8988T (cell line): ENCODE results near the gene SMAD4.

Experiments
- DNase-seq: peaks from one replicate; pipeline ENCODE4 v3.0.0; 2011

Gene SMAD4

DNA sequence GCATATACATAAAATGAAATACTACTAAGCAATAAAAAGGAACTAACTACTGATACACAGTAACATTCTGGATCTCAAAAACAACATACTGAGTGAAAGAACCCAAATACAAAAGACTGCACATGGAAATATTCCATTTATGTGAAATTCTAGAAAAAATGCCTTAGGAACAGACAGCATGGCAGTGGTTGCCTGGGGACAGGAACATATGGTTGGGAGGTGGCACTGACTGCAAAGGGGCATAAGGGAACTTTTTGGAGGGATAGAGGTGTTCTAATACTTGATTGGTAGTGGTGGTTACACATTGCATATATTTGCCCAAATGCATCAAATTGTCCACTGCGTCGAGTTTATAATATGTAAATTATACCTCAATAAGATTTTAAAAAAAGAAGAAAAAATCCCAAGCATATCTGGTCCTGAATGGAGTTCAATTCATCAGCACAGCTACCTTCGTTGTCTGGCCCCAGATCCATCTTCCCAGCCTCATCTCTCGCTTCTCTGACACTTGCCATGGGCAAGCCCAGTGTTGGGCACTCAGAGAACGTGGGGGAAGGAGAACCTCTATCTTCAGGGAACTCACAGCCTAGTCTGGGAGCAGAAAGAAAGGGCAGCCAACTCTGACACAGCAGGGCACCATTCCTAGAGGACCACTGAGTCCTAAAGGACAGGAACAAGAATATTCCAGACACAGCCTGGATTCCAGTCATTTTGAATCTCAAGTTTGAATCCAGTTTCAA, 8.6 kb upstream of the SMAD4 start:
- no peak for DNase-seq

DNA sequence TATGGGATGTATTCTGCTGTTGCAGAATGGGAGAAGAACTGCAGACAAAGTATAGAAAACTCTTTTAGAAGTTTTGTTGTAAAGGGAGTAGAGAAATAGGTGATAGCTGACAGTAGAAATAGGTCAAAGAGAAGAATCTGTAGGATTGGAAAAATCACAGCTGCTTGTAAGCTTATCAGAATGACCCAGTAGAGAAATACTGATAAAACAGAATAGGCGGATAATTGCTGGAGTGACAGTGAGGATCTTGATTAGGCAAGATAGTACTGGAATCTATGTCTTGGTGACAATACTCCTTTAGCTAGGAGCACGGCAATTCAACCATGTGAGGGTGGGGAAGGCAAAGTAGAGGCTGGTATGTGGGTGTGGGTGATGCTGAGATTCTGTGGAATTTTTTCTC, 4.5 kb upstream of the SMAD4 start:
- no peak for DNase-seq

DNA sequence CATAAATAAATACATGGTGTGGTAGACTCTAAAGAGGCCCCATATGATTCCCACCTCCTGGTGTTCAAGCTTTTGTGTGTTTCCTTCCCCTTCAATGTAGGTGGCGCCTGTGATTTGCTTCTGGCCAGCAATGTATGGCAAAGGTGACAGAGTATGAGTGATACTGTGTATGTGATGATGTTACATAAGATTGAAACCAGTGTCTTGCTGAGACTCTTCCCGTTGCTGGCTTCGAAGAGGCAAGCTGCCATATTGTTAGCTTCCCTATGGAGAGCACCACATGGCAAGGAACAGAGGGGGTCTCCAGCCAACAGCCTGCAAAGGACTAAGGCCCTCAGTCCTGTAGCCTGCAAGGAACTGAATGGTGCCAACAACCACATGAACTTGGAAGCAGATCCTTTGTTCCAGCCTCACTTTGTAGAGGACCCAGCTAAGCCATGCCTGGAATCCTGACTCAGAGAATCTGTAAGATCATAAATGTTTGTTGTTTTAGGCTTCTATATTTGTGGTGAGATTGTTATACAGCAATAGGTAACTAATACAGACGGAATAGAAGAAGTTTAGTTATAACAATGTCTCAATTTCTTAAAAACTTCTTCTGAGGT, 1.7 kb upstream of the SMAD4 start:
- DNase-seq, result no peak

DNA sequence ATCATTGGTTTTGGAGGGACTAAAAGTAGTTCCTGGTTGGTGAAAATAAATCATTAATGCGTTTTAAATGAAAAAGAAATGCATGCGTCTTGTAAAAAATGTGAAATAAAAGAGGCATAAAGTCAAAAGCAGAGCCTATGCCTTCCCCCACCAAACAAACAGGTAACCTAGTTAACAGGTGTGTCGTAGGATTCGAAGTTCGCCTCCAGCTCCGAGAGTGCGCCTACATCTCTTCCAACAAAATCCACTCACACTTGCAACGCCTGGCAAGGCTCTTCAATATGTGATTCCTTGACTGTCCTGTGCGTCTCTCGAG, 677 bp upstream of the SMAD4 start:
- no peak for DNase-seq

DNA sequence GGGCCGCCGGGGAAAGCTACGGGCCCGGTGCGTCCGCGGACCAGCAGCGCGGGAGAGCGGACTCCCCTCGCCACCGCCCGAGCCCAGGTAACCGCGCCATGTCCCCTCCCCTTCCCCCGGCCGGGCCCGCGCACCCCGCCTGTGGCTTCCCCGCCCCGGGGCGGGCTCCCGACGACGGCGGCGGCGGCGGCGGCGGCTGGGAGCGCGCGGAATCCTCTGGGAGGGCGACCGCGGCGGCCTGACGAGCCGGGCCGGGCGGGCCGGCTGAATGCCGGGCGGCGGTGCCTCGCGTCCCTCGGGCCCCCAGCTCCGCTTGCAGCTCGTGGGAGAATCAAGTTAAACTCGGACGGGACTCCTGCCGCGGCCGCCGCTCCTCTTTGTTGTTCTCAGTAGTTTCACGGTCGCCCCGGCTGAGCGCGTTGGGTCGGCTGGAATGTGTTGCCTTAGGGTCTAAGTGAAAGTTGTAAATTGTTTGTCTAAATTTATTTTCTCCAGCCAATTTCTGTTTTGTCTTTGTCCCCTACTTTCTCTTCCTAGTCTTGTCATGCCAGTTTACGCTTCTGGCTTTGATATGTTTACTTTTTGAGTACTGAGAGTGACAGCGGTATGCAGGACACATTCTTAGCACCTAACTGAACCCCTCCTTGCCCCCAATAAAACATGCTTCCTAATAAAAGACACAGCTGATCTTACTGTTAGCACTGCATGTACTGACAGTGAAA, 685 bp downstream of the SMAD4 start:
- DNase-seq, result no peak

DNA sequence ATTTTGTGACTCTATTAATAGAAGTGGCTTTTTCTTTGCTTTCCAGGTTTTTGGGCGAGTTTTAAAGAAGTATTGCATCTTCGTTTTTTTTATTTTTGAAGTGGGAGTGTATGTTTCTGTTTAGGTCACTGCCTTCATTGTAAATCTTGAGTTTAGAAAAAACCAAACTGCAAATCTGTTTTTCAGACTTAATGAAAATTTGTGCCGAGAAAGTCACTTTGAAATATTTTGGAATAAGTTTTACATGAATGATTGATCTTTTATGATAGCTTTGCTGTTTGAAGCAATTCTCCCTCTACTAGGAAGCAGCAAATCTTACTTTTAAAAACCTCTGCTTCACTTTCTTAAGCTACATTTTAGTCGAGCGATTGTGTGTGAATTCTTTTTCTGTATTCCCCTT, 2.2 kb downstream of the SMAD4 start:
- DNase-seq, result no peak

DNA sequence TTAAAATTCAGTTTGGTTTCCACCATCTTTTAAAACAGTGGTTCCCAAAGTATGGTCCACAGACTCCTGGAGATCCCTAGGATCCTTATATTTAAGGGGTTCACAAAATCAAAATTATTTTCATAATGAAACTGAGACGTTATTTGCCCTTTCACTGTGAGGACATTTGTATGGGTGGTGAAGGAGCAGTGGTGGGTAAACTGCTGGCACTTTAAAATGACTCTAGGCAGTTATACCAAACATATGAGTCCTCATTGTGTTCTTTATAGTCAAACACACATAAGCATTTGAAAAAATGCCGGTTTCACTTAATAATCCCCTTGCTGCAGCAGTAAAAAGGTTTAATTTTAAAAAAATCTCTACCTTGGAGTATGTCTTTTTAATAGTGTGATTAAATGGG, 7.2 kb downstream of the SMAD4 start:
- DNase-seq, result no peak

DNA sequence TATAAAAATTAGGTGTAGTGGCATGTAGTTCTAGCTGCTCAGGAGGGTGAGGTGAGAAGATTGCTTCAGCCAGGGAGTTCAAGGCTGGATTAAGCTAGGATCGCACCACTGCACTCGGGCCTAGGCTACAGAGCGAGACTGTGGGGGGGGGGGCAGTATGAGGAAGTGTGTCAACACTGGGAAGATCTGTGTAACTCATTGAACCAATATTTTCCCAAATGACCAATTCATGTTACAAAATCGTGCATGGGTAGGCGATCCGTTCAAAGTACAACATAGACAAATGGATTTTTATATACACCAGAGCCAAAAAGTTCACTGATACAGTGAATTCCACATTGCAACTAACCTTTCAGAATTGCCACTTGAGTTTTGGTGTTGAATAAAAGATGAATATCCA, 8.1 kb downstream of the SMAD4 start:
- DNase-seq, result no peak

DNA sequence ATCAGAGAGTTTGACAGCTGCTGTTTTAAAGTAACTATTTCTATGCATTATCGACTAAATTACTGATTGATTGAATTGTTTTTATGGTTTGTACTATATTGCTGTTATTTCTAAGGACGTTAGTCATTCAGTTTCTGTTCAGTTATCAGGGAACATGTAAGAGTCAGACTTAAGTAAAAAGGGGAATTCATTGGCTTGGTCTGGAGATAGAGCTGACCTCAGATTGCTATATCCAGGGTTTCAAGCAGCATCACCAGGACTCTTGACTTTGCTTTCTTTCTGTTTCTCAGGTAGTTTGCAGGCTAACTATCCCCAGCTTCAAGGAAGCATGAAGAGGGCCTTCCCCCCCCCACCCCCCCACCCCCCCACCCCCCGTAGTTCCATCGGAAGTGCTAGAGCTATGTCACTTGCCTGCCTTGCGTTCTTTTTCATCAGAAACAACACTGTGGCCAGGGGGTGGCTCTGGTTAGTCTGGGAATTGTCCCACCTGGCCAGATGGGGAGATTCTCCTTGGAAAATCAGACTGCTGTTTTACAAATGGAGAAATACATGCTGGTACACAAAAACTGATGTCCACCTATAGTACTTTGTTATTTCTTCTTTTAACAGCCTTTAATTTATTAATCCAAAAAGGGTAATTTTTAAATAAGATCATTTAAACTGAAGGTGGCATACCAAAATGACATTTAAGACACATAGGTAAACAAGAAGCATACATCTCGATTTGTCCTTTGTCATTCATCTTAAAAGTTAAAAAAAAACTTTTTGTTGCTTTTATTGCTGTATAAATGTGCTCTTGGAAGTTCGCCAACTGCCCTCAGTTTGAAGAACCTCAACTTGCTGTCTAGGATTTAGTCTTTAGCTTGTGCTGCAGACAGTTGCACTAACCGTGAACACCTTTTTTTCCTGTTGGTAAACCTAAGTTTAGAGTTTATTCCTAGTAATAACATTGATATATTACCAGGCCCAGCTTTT, 9.4 kb downstream of the SMAD4 start:
- DNase-seq, result no peak

DNA sequence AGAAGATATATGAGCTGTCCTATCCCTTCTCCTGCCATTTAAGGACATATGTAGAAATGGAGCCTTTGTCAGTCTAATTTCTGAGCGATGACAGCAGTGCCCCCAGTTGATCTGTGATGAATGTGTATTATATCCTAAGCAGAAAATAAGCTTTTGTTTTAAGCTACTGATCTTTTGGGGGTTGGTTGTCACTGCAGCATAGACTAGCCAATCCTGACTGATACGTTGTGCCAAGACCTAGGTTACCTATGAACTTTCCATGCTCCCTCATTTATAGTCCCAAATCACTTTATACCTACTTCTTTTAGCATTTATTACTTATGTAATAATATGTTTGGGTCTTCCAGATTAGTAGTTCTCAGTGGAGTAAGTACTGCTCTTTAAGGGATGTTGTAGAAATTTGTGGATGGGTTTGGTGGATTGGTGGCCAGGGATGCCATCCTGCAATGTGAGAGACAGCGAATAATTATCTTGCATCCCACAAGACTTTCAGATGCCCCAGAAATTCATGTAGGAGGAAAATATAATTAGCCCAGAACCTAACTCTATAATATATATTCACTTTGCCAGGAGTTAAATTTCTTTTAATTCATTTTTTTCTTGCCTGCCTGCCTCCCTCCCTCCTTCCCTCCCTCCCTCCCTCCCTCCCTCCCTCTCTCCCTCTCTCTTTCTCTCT, 11.8 kb downstream of the SMAD4 start:
- DNase-seq, result no peak

DNA sequence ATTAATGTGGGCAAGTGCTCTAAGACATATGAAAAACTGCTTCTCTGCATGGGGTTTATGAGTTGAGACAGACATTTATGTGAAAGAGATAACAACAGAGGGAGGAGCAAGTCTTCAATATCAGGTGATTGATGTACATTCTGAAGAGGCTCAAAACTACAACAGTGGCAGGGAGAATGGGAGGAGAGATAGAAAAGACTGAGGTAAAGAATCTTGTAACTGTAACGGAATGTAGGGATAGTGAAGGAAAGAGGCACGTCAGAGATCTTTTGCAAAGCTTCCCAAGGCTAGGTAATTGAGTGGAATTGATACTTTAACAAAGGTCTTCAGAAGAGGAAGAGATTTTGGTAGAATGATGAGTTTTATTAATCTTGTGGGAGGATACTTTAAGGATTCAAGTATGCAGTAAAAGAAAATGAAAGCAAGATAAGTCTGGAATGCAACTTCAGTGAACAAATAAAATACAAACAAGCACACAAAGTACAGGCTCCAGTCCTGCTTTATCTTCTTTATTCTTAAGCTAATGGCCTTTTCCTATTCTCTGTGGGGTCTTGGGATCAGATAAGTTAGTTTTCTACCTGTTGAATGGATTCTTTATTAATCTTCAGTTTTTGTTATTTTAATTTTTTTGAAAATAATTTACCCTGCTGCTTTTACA, 15.0 kb downstream of the SMAD4 start:
- DNase-seq, result no peak

DNA sequence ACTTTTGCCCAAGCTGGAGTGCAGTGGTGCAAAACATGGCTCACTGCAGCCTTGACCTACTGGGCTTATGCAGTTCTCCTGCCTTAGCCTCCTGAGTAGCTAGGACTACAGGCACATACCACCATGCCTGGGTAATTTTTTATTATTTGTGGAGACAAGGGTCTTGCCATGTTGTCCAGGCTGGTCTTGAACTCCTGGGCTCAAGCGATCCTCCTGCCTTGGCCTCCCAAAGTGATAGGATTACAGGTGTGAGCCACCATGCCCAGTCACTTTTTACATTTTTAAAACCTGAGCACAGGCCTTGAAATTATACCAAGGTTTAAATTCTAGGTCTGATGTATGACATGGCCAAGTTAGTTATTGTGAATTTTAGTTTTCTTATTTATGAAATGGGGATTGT, 18.2 kb downstream of the SMAD4 start:
- no peak for DNase-seq

DNA sequence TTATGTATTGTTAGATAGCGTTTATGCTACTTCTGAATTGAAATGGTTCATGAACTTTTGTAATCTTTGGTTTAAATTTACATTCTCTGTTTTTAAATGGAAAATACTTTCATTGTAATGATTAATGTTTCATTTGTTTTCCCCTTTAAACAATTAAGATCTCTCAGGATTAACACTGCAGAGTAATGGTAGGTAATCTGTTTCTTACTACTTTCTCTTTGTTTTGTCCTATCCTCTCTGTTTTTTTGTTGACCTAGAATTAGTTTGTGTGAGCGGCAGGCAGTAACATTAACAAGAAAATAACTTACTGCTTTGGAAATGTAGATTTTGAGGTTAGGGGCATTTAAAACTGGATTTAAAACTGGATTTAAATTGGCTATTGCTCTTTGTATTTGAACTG, 19.1 kb downstream of the SMAD4 start:
- no peak for DNase-seq

DNA sequence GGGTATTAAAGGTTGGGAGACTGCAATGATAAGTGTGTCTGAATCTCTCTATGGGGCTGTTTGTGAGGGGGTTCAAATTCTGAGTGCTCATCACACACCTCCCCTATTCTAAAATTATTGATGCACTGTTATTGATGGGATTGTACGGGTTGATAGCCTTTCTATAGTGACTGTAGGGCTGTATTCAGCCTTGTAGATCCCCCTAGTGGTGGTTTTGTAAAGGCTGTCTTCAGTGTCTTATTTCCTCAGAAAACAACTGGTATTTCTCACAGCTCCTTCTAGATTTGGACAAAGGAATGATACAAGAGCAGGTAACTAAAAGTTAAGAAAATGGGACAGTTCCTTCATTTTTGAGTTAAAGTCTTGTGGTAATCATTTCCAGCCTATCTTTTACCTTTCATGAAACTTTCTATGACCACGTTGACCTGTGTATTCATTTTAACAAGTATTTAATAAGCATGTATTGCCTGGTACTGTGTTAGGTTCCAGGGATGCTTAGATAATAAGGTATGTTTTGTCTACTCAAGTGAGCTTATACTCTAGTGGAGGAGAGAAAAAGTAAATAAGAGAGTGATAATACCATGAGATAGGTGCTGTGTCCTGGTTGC, 21.2 kb downstream of the SMAD4 start:
- no peak for DNase-seq

DNA sequence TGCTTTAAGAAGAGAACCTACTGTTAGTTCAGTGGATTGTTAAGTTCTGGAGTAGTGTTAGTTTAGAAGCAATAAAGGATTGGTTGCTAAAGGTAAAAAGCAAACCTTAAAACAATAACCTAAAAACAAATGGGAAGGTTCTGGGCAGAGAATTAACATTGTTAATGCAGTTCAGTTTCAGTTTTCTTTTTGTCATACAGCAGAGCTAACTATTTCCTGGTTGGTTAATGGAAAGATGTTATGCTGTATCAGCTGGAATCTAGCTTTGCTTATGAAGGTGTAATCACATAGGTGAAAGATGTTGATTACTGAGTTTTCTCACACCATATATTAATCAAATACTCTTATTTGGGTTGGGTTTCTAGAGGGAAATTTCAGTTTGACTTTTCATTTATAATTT, 23.8 kb downstream of the SMAD4 start:
- no peak for DNase-seq

DNA sequence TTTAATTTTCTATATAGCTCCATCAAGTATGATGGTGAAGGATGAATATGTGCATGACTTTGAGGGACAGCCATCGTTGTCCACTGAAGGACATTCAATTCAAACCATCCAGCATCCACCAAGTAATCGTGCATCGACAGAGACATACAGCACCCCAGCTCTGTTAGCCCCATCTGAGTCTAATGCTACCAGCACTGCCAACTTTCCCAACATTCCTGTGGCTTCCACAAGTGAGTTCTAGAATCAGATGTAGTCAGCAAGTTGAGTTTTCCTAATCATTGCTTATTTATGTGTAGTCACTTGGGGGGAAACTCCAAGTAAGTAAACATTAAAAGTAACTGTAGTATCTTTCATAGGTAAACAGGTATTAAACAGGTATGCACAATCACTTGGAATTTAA, 24.8 kb downstream of the SMAD4 start:
- no peak for DNase-seq

DNA sequence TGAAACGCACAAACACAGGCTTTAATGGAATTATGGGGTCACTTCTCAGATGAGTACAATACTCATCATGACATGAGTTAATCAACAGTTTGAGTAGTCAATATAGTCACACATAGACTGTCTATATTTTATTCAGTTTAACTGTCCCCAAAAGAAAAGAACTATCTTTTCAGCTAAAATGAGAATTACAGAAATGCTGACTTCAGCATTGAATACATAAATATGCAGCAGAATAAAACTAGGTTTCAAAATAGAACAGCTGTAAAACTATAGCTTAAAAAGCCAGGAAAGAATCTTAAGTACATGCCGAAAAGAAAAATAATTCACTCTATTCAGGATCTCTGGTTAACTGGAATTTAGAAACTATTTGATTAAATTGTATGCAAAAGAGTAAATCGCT, 30.0 kb downstream of the SMAD4 start:
- DNase-seq, result no peak

DNA sequence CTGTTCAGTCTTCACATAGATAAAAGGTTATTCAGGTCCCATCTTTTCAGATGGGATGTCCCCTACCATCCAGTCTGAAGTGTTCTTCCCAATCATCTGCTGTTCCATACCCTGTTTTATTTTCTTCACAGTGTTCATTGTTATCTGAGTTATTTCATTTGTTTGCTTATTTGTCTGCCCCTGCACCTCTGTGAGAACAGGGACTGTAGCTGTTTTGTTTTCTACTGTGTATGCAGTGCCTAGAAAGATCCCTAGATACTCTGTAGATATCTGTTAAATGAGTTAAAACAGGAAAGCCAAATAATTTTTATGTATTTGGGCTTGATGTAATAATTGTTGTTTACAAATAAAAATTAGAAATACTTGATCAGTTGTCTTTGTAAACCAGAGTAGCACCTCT, 34.2 kb downstream of the SMAD4 start:
- no peak for DNase-seq

DNA sequence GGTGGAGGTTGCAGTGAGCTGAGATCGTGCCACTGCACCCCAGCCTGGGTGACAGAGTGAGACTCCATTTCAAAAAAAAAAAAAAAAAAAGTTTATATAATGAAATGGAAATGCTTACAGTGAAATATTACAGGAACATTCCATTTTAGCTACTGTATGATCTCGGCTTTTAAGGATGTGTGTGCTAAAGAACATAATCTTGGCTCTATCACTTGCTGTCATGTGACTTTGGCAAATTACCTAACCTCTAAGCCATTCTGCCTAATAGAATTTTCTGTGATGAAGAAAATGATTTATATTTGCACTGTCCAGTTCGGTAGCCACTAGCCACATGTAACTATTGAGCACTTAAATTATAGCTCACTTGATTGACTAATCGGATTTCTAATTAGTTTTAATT, 36.3 kb downstream of the SMAD4 start:
- DNase-seq, result no peak

DNA sequence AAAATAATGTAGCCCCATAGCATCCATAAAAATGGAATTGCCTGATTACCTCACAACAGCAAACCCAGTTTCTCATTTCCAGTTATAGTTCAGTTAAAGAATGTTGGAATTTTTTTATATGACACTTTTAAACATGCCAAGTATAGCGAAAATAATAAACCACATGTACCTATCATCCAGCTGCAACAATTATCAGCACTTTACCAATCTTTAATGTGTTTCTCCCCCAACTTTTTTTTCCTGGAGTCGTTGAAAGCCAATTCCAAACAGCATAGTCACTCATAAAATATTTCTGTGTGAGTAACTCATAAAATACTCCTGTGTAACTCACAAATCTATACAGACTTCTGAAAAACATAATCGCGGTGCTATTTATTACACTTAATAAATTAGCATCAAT, 38.1 kb downstream of the SMAD4 start:
- DNase-seq, result no peak

DNA sequence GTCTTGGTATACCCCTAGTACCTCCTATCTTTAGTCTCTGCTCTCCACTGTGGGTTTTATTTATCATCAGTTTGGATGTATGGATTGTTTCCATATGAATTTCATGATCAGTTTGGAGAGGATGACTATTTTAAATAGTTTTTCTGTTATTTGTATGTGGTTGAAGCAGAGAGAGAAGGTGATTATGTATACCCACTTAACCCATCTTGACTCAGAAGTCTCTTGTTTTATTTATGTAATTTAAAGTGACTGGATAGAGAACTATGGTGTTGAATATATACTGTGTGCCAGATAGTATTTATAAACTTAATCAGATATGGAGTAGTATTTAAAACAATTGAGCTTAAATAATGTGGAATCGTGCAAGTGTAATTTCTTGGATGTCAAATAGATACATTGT, 39.9 kb downstream of the SMAD4 start:
- no peak for DNase-seq

DNA sequence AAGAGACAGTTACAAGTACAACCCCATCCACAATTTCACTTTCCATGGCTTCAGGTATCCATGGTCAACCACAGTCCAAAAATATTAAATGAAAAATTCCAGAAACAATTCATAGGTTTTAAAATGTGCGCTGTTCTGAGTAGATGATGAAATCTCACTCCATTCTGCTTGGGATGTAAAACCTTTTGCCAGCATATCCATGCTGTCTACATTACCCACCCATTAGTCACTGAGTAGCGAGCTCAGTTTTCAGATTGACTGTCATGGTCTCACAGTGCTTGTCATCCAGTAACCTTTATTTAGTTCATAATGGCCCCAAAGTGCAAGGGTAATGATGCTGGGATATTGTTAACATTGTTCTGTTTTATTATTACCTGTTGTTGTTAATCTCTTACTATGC, 40.5 kb downstream of the SMAD4 start:
- DNase-seq, result no peak
